Measurements from ENCODE around the gene CPLX4. TPM values are rescaled to one million over a fixed set of nuclear protein-coding genes. Genes with fewer than 3 reads are reported as not detected.

CPLX4 gene
- total RNA-seq, 1 experiment from 2014 or later: not detected

- intact Hi-C loops (cut with micrococcal nuclease; ENCODE audit: unreplicated experiment): no loop called here
- no TSS peak for BruUV-seq (replicated peaks)
- H3K27ac Mint-ChIP-seq (ENCODE audit: unreplicated experiment): no peak overlapping the region
- no peak for DNase-seq
- H3K9me3 Mint-ChIP-seq (ENCODE audit: low read depth, unreplicated experiment): no peaks in the 10 kb centered on the region
- CTCF ChIA-PET: no interaction called here
- TF ChIP-seq, protein P1, sequence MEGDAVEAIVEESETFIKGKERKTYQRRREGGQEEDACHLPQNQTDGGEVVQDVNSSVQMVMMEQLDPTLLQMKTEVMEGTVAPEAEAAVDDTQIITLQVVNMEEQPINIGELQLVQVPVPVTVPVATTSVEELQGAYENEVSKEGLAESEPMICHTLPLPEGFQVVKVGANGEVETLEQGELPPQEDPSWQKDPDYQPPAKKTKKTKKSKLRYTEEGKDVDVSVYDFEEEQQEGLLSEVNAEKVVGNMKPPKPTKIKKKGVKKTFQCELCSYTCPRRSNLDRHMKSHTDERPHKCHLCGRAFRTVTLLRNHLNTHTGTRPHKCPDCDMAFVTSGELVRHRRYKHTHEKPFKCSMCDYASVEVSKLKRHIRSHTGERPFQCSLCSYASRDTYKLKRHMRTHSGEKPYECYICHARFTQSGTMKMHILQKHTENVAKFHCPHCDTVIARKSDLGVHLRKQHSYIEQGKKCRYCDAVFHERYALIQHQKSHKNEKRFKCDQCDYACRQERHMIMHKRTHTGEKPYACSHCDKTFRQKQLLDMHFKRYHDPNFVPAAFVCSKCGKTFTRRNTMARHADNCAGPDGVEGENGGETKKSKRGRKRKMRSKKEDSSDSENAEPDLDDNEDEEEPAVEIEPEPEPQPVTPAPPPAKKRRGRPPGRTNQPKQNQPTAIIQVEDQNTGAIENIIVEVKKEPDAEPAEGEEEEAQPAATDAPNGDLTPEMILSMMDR (IDR thresholded peaks at IDR 0.05; ENCODE audit: unreplicated experiment): no peak
- H3K4me3 Mint-ChIP-seq (ENCODE audit: low read depth, unreplicated experiment): no peak overlapping the region
- H3K4me1 Mint-ChIP-seq (ENCODE audit: low read depth, unreplicated experiment): peaks cover 17% of the 10 kb centered on the region
- H3K27me3 Mint-ChIP-seq (ENCODE audit: unreplicated experiment): peaks cover 71% of the 10 kb centered on the region
- H3K36me3 Mint-ChIP-seq (ENCODE audit: insufficient read depth, unreplicated experiment): no peaks in the 10 kb centered on the region
These were observed 71.7 kb downstream of the CPLX4 start for GRCh38 chr18:59246796-59247195.

Other genes starting within 250 kb of the CPLX4 start
- gene SEC11C, start 178.8 kb downstream of the CPLX4 start, total RNA-seq (2022): 101 and 106 TPM in 2 replicates
- gene GRP, start 98.5 kb downstream of the CPLX4 start, total RNA-seq (2022): not detected in 2 replicates
- gene RAX, start 45.2 kb downstream of the CPLX4 start, total RNA-seq (2022): not detected in 2 replicates
- 159 and 174 TPM in 2 replicates for gene LMAN1, start 40.6 kb upstream of the CPLX4 start, total RNA-seq (2022)

Data from Calu3 (cell line).